Prostate gland (tissue), 2 donors: ENCODE data around the gene ITGB2. TPM values are rescaled to one million over a fixed set of nuclear protein-coding genes. Genes with fewer than 3 reads are reported as not detected.
A peak's percentile ranks its signal among the peaks of the same experiment; 100 is the strongest.

Experiments
- DNase-seq: peaks from one replicate; pipeline ENCODE4 v3.0.0-alpha.2; 2019; ENCODE audit warnings: low spot score
- H3K27ac ChIP-seq, 2 donors: fragments of 200-600 bp; sonication (generic); 2 replicates each; pipeline ENCODE4 v1.5.1; 2017 to 2019
- H3K27me3 ChIP-seq: fragments of 200-600 bp; sonication (generic); replicated peaks from 2 replicates; pipeline ENCODE4 v1.5.1; 2019; ENCODE audit not compliant: insufficient read depth
- H3K36me3 ChIP-seq, 2 donors: fragments of 200-600 bp; sonication (generic); 1 replicate in 1 of 2; 2 replicates in 1 of 2; pipeline versions ENCODE4 v1.5.1 to v1.8.1; 2017 to 2019
- H3K4me1 ChIP-seq: fragments of 200-600 bp; sonication (generic); replicated peaks from 2 replicates; pipeline ENCODE4 v1.5.1; 2019
- H3K4me3 ChIP-seq, 2 donors: fragments of 200-600 bp; sonication (generic); 2 replicates each; pipeline ENCODE4 v1.5.1; 2017 to 2019
- H3K9me3 ChIP-seq: fragments of 200-600 bp; sonication (generic); 2 replicates; pipeline ENCODE4 v1.5.1; 2017
- CTCF ChIP-seq, 4 experiments: fragments of 200-600 bp in 2 of 4; fragments of 450-650 bp in 2 of 4; sonication (generic) in 2 of 4; IDR thresholded peaks; 1 replicate in 3 of 4; 2 replicates in 1 of 4; pipeline ENCODE4 v1.5.1; 2016 to 2019; ENCODE audit warnings: antibody characterized with exemption in 4 of 4, mild to moderate bottlenecking in 2 of 4, moderate library complexity in 2 of 4
- POLR2A ChIP-seq: fragments of 450-650 bp; IDR thresholded peaks from one replicate; pipeline ENCODE4 v1.6.1; 2016; ENCODE audit warnings: antibody characterized with exemption, mild to moderate bottlenecking
- POLR2AphosphoS5 ChIP-seq: sonication (generic); formaldehyde crosslinking; IDR thresholded peaks from one replicate; pipeline ENCODE4 v1.6.1; 2017; ENCODE audit warnings: antibody characterized with exemption
- WGBS: methylation state at CpG from one replicate; pipeline ENCODE4 v1.1.5; 2018; 5-methylcytosine and 5-hydroxymethylcytosine counted together
- intact Hi-C: fragments of 100-400 bp; cut with DNase I; formaldehyde crosslinking; loops from one replicate; pipeline ENCODE4 v1.14.2; 2022
- total RNA-seq, 2 donors: library from RNA; depleted of rRNA; stranded (reverse); fragments of >200 nt; gene quantifications; one replicate each; pipeline ENCODE4 v1.1.0, GENCODE V29; 2016

Gene ITGB2
- total RNA-seq, 2 donors from 2014 or later: 23.1 to 56.1 TPM

DNA sequence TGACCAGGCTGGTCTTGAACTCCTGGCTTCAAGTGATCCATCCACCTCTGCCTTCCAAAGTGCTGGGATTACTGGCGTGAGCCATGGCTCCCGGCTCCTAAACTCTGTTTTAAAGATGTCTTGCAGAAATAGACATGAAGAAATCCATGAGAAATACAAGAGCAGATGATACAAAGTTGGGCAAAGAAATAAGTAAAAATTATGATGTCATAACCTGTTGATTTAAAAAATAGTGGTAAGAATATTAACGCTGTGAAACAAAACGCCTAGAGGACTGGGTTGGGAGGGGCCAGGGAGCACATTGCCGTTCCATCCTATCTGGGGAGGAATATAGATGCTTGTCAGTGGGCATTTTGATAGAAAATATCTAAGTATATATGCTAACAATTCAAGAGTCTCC is 1.2 kb upstream of the ITGB2 start:
- Histone ChIP-seq H3K27ac (no peak overlapping the region), H3K9me3 (no peaks in the 10 kb centered on the region), H3K4me3 (no peak overlapping the region), H3K27me3 (no peaks in the 10 kb centered on the region), H3K4me1 (no peaks in the 10 kb centered on the region), H3K36me3 (no peaks in the 10 kb centered on the region)
- 71% methylated on average over 5 of the region's 5 CpGs for WGBS
- no peak for DNase-seq
- intact Hi-C loops: no loop called here
- TF ChIP-seq POLR2A (no peak), POLR2AphosphoS5 (no peak), CTCF (IDR thresholded peaks at IDR 0.05) (no peak)

DNA sequence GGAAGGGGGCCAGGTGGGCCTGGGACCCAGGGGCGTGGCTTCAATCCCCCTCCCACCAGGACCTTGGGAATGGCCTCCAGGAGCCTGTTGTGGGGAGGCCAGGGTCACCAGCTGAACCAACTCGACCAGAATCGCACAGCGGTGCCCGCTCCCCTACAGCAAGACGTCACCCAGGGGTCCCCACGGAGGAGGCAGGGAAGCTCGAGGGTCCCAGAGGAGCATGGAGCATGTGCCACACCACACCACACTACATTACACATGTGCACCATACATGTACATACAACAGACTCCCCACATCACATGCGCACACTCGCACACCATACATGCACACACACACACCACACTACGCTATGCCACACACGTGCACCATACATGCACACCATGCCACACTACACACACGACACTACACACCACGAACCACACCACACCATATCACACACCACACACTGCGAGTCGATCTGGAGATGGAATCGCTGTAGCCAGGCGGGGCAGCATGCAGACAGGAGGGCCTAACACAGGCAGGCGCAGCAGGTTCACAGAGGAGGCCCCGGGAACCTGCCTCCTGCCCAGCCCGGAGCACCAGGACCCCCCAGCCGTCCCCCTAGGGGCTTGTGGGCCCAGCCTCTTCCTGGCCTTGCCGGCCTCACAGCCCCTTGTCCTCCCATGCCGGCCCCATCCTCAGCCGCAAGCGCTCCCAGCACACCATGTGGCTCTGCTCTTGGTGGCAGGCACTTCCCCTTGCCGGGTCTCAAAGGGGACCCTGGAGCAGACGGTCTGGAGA is 596 bp downstream of the ITGB2 start:
- no peaks in the 10 kb centered on the region for H3K27me3 ChIP-seq
- H3K36me3 ChIP-seq: no peaks in the 10 kb centered on the region
- intact Hi-C loops: no loop called here
- DNase-seq: no peak
- no peak for TF ChIP-seq POLR2AphosphoS5
- TF ChIP-seq CTCF (IDR thresholded peaks at IDR 0.05): no peak
- no peak for TF ChIP-seq POLR2A
- H3K4me3 ChIP-seq: peak overlapping the region in 1 of 2 donors; percentile 9
- H3K9me3 ChIP-seq: no peaks in the 10 kb centered on the region
- no peak overlapping the region for H3K27ac ChIP-seq
- WGBS: 75% methylated on average over 26 of the region's 28 CpGs
- no peaks in the 10 kb centered on the region for H3K4me1 ChIP-seq

- TF ChIP-seq POLR2A: no peak
- no peak for TF ChIP-seq POLR2AphosphoS5
- no peak for TF ChIP-seq CTCF (IDR thresholded peaks at IDR 0.05)
- WGBS: 69% methylated on average over 22 of the region's 26 CpGs
- H3K9me3 ChIP-seq: no peaks in the 10 kb centered on the region
- no peaks in the 10 kb centered on the region for H3K4me1 ChIP-seq
- H3K27me3 ChIP-seq: no peaks in the 10 kb centered on the region
- H3K27ac ChIP-seq: no peak overlapping the region
- DNase-seq: no peak
- H3K4me3 ChIP-seq: peak overlapping the region in 1 of 2 donors; percentile 9
- intact Hi-C loops: no loop called here
- no peaks in the 10 kb centered on the region for H3K36me3 ChIP-seq
These were observed 1.4 kb downstream of the ITGB2 start for GRCh38 chr21:44919111-44919912.

GRCh38 chr21:44918581-44919033 is 2.1 kb downstream of the ITGB2 start:
- H3K27me3 ChIP-seq: no peaks in the 10 kb centered on the region
- no peak overlapping the region for H3K27ac ChIP-seq
- WGBS: 71% methylated on average over 12 of the region's 13 CpGs
- H3K9me3 ChIP-seq: no peaks in the 10 kb centered on the region
- no peaks in the 10 kb centered on the region for H3K4me1 ChIP-seq
- intact Hi-C loops: no loop called here
- TF ChIP-seq CTCF (IDR thresholded peaks at IDR 0.05): no peak
- TF ChIP-seq POLR2AphosphoS5: no peak
- no peak for TF ChIP-seq POLR2A
- no peak overlapping the region for H3K4me3 ChIP-seq
- no peak for DNase-seq
- H3K36me3 ChIP-seq: no peaks in the 10 kb centered on the region
